ENCODE measurements around the gene SACM1L.

Gene SACM1L

DNA sequence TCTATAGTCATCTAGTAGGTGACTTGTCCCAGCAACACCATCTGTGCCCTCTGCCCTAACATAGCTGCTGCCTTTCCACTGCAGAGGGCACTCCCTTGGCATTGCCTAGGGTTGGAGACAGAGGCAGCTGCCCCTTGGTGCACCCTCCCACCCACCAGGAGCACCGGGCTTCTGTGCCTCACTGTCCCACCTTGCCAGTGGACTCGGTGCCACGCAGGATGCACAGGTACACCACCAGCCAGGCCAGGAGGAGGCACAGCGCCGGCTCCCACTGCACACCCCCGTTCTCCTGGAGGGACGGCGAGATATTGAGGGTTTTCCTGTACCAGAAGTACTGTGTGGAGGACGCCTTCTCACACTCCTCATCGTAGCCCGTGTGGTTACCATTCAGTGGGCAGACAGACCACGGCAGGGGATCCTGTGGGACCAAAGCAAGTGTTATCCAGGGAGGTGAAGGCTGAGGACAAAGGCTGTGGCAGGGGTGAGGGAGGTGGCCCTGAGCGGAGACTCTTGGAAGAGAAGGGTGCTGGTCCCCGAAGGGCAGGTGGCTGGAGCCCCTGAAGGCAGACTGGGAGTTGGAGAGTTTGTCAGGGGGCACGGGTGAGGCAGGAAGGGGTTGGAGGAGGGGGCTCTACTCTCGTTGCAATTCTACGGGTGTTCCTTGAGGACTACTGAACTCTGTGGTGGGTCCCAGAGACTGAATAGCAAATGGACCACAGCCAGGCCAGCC, 86.5 kb downstream of the SACM1L start:
- Histone ChIP-seq H3K9ac (ENCODE audit: low read length) (no peak overlapping the region), H3K4me1 (ENCODE audit: control insufficient read depth, low read depth, low read length) (no peaks in the 10 kb centered on the region), H3K9me3 (ENCODE audit: control insufficient read depth, low read depth, low read length) (no peaks in the 10 kb centered on the region), H3K27me3 (ENCODE audit: control insufficient read depth, insufficient read depth, low read length) (no peaks in the 10 kb centered on the region), H3K27ac (ENCODE audit: low read length) (no peak overlapping the region), H3K4me3 (ENCODE audit: low read length) (no peak overlapping the region), H3K36me3 (ENCODE audit: control insufficient read depth, low read depth, low read length) (no peaks in the 10 kb centered on the region)

DNA sequence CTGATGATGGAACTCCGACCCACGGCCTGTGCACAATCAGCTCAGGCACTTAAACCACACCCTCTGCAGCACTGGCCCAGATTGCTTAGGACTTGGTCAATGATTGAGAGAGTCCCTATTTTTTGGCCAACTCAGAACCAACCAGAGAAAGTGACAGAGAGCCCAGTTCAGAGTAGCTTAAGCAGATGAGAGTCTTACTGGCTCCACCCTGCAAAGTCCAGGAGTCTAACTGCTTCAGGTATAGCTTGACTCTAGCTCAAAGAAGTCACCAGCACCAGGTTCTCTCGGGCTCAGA, 87.1 kb downstream of the SACM1L start:
- Histone ChIP-seq H3K36me3 (ENCODE audit: control insufficient read depth, low read depth, low read length) (no peaks in the 10 kb centered on the region), H3K27me3 (ENCODE audit: control insufficient read depth, insufficient read depth, low read length) (no peaks in the 10 kb centered on the region), H3K27ac (ENCODE audit: low read length) (no peak overlapping the region)

DNA sequence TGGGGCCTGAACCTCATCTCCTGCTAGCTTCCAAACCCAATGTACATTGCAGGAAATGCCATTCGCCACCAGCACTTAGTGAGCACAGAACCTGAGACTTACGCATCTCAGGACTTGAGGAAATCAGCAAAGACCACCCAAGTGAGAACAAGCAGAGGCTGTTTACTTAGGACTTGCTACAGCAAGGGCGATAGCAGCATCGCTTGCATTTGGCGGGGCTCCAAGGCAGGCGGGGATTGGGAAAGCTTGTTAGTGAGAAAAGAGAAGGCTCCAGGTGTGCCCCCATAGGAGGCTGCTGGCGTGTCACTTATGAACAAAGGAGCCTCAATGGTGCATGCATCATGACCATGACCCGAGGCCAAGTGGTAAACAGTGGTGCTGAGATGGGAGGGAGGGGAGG, 87.4 kb downstream of the SACM1L start:
- no peaks in the 10 kb centered on the region for H3K36me3 ChIP-seq (ENCODE audit: control insufficient read depth, low read depth, low read length)
- H3K4me1 ChIP-seq (ENCODE audit: control insufficient read depth, low read depth, low read length), result no peaks in the 10 kb centered on the region
- no peak overlapping the region for H3K9ac ChIP-seq (ENCODE audit: low read length)
- H3K27ac ChIP-seq (ENCODE audit: low read length), result no peak overlapping the region
- no peaks in the 10 kb centered on the region for H3K9me3 ChIP-seq (ENCODE audit: control insufficient read depth, low read depth, low read length)
- no peak overlapping the region for H3K4me3 ChIP-seq (ENCODE audit: low read length)
- H3K27me3 ChIP-seq (ENCODE audit: control insufficient read depth, insufficient read depth, low read length), result no peaks in the 10 kb centered on the region

More for the DNA sequence above, 87.1 kb downstream of the SACM1L start:
- no peaks in the 10 kb centered on the region for H3K4me1 ChIP-seq (ENCODE audit: control insufficient read depth, low read depth, low read length)
- H3K9me3 ChIP-seq (ENCODE audit: control insufficient read depth, low read depth, low read length), result no peaks in the 10 kb centered on the region
- H3K9ac ChIP-seq (ENCODE audit: low read length), result no peak overlapping the region
- H3K4me3 ChIP-seq (ENCODE audit: low read length), result no peak overlapping the region

GRCh38 chr3:45777111-45777745, 88.0 kb downstream of the SACM1L start:
- Histone ChIP-seq H3K4me1 (ENCODE audit: control insufficient read depth, low read depth, low read length) (no peaks in the 10 kb centered on the region), H3K9ac (ENCODE audit: low read length) (no peak overlapping the region), H3K9me3 (ENCODE audit: control insufficient read depth, low read depth, low read length) (no peaks in the 10 kb centered on the region), H3K27ac (ENCODE audit: low read length) (no peak overlapping the region), H3K27me3 (ENCODE audit: control insufficient read depth, insufficient read depth, low read length) (no peaks in the 10 kb centered on the region), H3K36me3 (ENCODE audit: control insufficient read depth, low read depth, low read length) (no peaks in the 10 kb centered on the region), H3K4me3 (ENCODE audit: low read length) (no peak overlapping the region)

- no peaks in the 10 kb centered on the region for H3K9me3 ChIP-seq (ENCODE audit: control insufficient read depth, low read depth, low read length)
Observed at GRCh38 chr3:45777746-45778386, 88.7 kb downstream of the SACM1L start.

DNA sequence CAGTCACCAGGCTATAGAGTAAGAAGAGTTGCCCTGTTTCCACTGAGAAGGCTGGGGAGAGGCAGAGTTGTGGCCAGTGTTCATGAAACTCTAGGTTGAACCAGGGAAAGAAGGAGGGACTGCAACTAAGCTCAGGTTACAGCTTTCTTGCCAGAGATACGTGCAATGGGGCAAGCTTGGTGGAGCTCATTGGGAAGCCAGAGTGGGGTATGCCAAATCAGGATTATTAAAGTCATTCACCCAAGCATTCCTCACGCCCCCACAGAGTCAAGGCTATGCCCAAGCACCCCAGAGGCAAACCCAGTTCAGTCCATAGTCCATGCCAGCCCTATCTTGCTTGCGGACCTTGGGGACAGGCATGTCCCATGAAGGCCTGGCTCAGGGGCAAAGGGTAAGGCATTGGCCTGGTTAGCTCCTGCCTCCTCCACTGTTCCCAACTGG, 89.6 kb downstream of the SACM1L start:
- Histone ChIP-seq H3K4me1 (ENCODE audit: control insufficient read depth, low read depth, low read length) (no peaks in the 10 kb centered on the region), H3K36me3 (ENCODE audit: control insufficient read depth, low read depth, low read length) (no peaks in the 10 kb centered on the region), H3K9me3 (ENCODE audit: control insufficient read depth, low read depth, low read length) (no peaks in the 10 kb centered on the region), H3K4me3 (ENCODE audit: low read length) (no peak overlapping the region), H3K27ac (ENCODE audit: low read length) (no peak overlapping the region), H3K9ac (ENCODE audit: low read length) (no peak overlapping the region), H3K27me3 (ENCODE audit: control insufficient read depth, insufficient read depth, low read length) (no peaks in the 10 kb centered on the region)

More at GRCh38 chr3:45777746-45778386, 88.7 kb downstream of the SACM1L start:
- Histone ChIP-seq H3K4me1 (ENCODE audit: control insufficient read depth, low read depth, low read length) (no peaks in the 10 kb centered on the region), H3K9ac (ENCODE audit: low read length) (no peak overlapping the region), H3K27ac (ENCODE audit: low read length) (no peak overlapping the region), H3K27me3 (ENCODE audit: control insufficient read depth, insufficient read depth, low read length) (no peaks in the 10 kb centered on the region), H3K4me3 (ENCODE audit: low read length) (no peak overlapping the region), H3K36me3 (ENCODE audit: control insufficient read depth, low read depth, low read length) (no peaks in the 10 kb centered on the region)

DNA sequence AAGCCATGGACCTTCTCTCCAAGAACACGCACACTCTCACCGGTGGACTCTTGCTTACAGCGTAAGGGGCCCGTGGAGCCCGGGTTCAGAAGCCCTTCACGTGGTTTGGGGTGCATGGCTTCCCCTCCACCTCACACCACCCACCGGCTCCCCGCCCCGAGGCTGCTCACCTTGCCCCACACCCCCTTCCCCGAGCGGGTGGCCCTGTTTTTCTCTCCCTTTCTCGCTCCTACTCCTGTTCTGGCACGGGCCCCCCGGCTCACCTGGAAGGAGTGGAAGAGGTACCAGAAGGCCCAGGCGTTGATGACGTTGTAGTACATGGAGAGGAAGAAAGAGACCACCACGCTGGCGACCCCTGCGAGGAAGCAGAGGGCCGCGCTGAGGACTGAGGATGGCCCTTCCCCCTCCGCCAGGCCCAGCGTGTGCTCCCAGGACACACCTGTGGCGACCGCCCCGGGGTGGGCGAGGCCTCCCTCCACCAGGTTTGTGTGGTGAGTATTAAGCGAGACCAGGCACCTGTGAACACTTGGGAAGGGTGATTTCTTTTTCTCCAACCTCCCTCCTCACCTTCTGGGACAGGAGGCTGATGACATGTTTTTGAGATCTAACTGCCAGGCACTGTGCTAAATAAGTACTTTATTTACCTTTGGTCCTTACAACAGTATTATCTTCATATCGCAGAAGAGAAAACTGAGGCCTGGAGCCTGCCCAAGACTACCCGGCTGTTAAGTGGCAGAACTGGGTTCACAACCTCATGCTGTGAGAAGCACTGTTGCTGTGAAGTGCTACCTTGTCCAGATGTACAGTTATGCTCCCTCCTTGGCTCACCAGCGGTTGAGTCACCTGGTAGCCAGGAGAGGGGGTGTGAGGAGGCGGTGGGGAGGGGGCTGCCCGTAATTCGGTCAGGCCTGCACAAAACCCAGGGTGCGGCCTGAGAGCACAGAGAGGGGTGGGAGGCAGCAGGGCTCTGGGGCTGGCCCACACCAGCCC, 90.8 kb downstream of the SACM1L start:
- Histone ChIP-seq H3K4me3 (ENCODE audit: low read length) (no peak overlapping the region), H3K36me3 (ENCODE audit: control insufficient read depth, low read depth, low read length) (no peaks in the 10 kb centered on the region), H3K9ac (ENCODE audit: low read length) (no peak overlapping the region), H3K4me1 (ENCODE audit: control insufficient read depth, low read depth, low read length) (no peaks in the 10 kb centered on the region), H3K27me3 (ENCODE audit: control insufficient read depth, insufficient read depth, low read length) (no peaks in the 10 kb centered on the region), H3K9me3 (ENCODE audit: control insufficient read depth, low read depth, low read length) (no peaks in the 10 kb centered on the region), H3K27ac (ENCODE audit: low read length) (no peak overlapping the region)

DNA sequence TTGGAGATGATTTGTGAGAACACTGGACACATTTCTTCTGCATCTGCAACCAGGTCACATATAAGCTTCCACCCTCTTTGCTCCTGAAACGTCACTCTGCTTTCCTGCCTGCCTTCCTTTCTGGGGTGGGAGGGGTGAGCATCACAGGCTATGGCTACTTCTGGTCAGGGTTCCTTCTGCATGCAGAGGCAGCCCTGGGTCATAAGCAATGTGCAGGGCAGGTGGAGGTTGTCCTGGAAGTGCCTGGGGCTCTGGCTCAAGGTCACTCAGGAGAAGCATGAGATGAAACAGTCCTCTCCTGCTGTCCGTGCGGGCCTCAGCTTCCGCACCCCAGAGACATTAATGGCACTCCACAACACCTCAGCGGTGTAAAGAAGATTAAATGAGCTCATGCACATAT, 92.1 kb downstream of the SACM1L start:
- H3K27ac ChIP-seq (ENCODE audit: low read length), result no peak overlapping the region
- no peaks in the 10 kb centered on the region for H3K4me1 ChIP-seq (ENCODE audit: control insufficient read depth, low read depth, low read length)
- H3K36me3 ChIP-seq (ENCODE audit: control insufficient read depth, low read depth, low read length), result no peaks in the 10 kb centered on the region
- H3K9ac ChIP-seq (ENCODE audit: low read length), result no peak overlapping the region
- H3K4me3 ChIP-seq (ENCODE audit: low read length), result no peak overlapping the region
- H3K27me3 ChIP-seq (ENCODE audit: control insufficient read depth, insufficient read depth, low read length), result no peaks in the 10 kb centered on the region
- H3K9me3 ChIP-seq (ENCODE audit: control insufficient read depth, low read depth, low read length), result no peaks in the 10 kb centered on the region

- Histone ChIP-seq H3K9me3 (ENCODE audit: control insufficient read depth, low read depth, low read length) (no peaks in the 10 kb centered on the region), H3K27ac (ENCODE audit: low read length) (no peak overlapping the region), H3K4me1 (ENCODE audit: control insufficient read depth, low read depth, low read length) (no peaks in the 10 kb centered on the region), H3K4me3 (ENCODE audit: low read length) (no peak overlapping the region), H3K9ac (ENCODE audit: low read length) (no peak overlapping the region), H3K36me3 (ENCODE audit: control insufficient read depth, low read depth, low read length) (no peaks in the 10 kb centered on the region), H3K27me3 (ENCODE audit: control insufficient read depth, insufficient read depth, low read length) (no peaks in the 10 kb centered on the region)
Observed at GRCh38 chr3:45781841-45782240, 92.6 kb downstream of the SACM1L start.

GRCh38 chr3:45782381-45782780, 93.2 kb downstream of the SACM1L start:
- Histone ChIP-seq H3K4me1 (ENCODE audit: control insufficient read depth, low read depth, low read length) (no peaks in the 10 kb centered on the region), H3K9me3 (ENCODE audit: control insufficient read depth, low read depth, low read length) (no peaks in the 10 kb centered on the region), H3K36me3 (ENCODE audit: control insufficient read depth, low read depth, low read length) (no peaks in the 10 kb centered on the region), H3K9ac (ENCODE audit: low read length) (no peak overlapping the region), H3K27me3 (ENCODE audit: control insufficient read depth, insufficient read depth, low read length) (no peaks in the 10 kb centered on the region), H3K27ac (ENCODE audit: low read length) (no peak overlapping the region), H3K4me3 (ENCODE audit: low read length) (no peak overlapping the region)

DNA sequence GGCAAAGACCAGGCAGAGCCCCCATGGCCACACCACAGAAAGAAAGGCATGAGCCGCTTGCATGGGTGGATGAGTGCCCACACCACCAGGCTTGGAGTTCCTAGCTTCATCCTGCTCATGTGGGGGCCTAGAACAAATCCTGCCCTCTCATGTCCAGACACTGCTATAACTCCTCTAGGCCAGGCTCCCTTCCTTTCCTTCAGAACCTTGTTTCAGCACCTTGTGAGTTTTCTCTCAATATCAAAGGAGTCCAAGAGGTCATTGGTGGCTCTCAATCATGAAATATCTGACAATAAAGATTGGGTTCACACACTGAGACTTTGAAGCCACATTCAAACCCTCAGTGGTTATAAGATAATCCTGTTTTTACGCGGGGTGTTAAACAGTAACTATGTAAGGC, 94.5 kb downstream of the SACM1L start:
- H3K9me3 ChIP-seq (ENCODE audit: control insufficient read depth, low read depth, low read length), result no peaks in the 10 kb centered on the region
- H3K36me3 ChIP-seq (ENCODE audit: control insufficient read depth, low read depth, low read length), result no peaks in the 10 kb centered on the region
- no peaks in the 10 kb centered on the region for H3K27me3 ChIP-seq (ENCODE audit: control insufficient read depth, insufficient read depth, low read length)
- no peak overlapping the region for H3K9ac ChIP-seq (ENCODE audit: low read length)
- no peak overlapping the region for H3K27ac ChIP-seq (ENCODE audit: low read length)
- H3K4me3 ChIP-seq (ENCODE audit: low read length), result no peak overlapping the region
- H3K4me1 ChIP-seq (ENCODE audit: control insufficient read depth, low read depth, low read length), result no peaks in the 10 kb centered on the region
